Left lung (tissue), 10 donors: Measurements from ENCODE around the gene AFF1. TPM values are rescaled to one million over a fixed set of nuclear protein-coding genes. Genes with fewer than 3 reads are reported as not detected.
A peak's percentile ranks its signal among the peaks of the same experiment; 100 is the strongest.

Source experiments
- ATAC-seq: fragments of 200-7000 bp; cut with Tn5 transposase; one replicate; pipeline ENCODE4 v1.9.1; 2020; ENCODE audit warnings: moderate library complexity
- DNase-seq, 4 donors: peaks; one replicate each; pipeline ENCODE4 v3.0.0-alpha.2; 2013 to 2020
- H3K27ac ChIP-seq, 2 donors: fragments of 200-600 bp; sonication (generic) in 1 of 2; one replicate each; pipeline versions ENCODE4 v1.5.0 to v1.8.0; 2020 to 2021
- H3K27me3 ChIP-seq, 2 donors: fragments of 200-600 bp; sonication (generic) in 1 of 2; one replicate each; pipeline versions ENCODE4 v1.5.0 to v1.8.0; 2020 to 2021
- H3K36me3 ChIP-seq, 2 donors: fragments of 200-600 bp; sonication (generic) in 1 of 2; one replicate each; pipeline versions ENCODE4 v1.5.0 to v1.8.0; 2020 to 2021
- H3K4me1 ChIP-seq, 2 donors: fragments of 200-600 bp; one replicate each; pipeline ENCODE4 v1.8.0; 2021
- H3K4me3 ChIP-seq, 2 donors: fragments of 200-600 bp; sonication (generic) in 1 of 2; one replicate each; pipeline versions ENCODE4 v1.5.0 to v1.8.0; 2020 to 2021; ENCODE audit warnings: mild to moderate bottlenecking in 1 of 2
- H3K9me3 ChIP-seq, 2 donors: fragments of 200-600 bp; sonication (generic) in 1 of 2; one replicate each; pipeline versions ENCODE4 v1.5.0 to v1.8.0; 2020 to 2021
- CTCF ChIP-seq, 2 donors: fragments of 200-600 bp; sonication (generic) in 1 of 2; IDR thresholded peaks; one replicate each; pipeline versions ENCODE4 v1.5.0 to v1.8.0; 2021; ENCODE audit warnings: antibody characterized with exemption in 2 of 2
- intact Hi-C, 2 donors: fragments of 100-400 bp; cut with DNase I; formaldehyde crosslinking; loops; one replicate each; pipeline versions ENCODE4 v1.11.2 to v1.14.2; 2022
- polyA plus RNA-seq, 6 donors: library from polyadenylated mRNA; unstranded; fragments of 120-200 nt; gene quantifications; one replicate each; pipeline ENCODE4 v1.2.1, GENCODE V29; 2013; ENCODE audit not compliant: insufficient read length in 6 of 6
- total RNA-seq, 2 donors: library from RNA; stranded (reverse); fragmentation: NEBNext Ultra II Directional; extraction: Animal tissue kit (Norgen Biotek cat#: 25700); gene quantifications; one replicate each; pipeline ENCODE4 v1.2.1, GENCODE V29; 2021
- donor health status: DM: no; HTN: yes; CAD: no.
- donor health status: DM: no; HTN: no; CAD: no.

The AFF1 gene
- total and polyA plus RNA-seq, 8 donors, result 40.8 to 86.0 (median 48.1) TPM

GRCh38 chr4:86973668-86974067 is 38.9 kb downstream of the AFF1 start:
- no peaks in the 10 kb centered on the region for H3K9me3 ChIP-seq
- peaks cover 11 to 46% of the 10 kb centered on the region in 2 donors for H3K4me1 ChIP-seq
- no peak for DNase-seq
- intact Hi-C loops, result no loop called here
- no peaks in the 10 kb centered on the region for H3K27me3 ChIP-seq
- no peaks in the 10 kb centered on the region for H3K36me3 ChIP-seq
- TF ChIP-seq CTCF (IDR thresholded peaks at IDR 0.05), result no peak
- no peak overlapping the region for H3K27ac ChIP-seq
- no peak for ATAC-seq
- no peak overlapping the region for H3K4me3 ChIP-seq

GRCh38 chr4:86974551-86974994 is 39.8 kb downstream of the AFF1 start:
- Histone ChIP-seq H3K4me1 (peaks cover 11 to 43% of the 10 kb centered on the region in 2 donors), H3K27ac (peak overlapping the region in 1 of 2 donors; percentile 23), H3K4me3 (no peak overlapping the region), H3K27me3 (no peaks in the 10 kb centered on the region), H3K36me3 (no peaks in the 10 kb centered on the region), H3K9me3 (no peaks in the 10 kb centered on the region)
- DNase-seq (no peak), ATAC-seq (no peak)
- no peak for TF ChIP-seq CTCF (IDR thresholded peaks at IDR 0.05)
- intact Hi-C loops, result no loop called here

- no peak for TF ChIP-seq CTCF (IDR thresholded peaks at IDR 0.05)
- H3K4me3 ChIP-seq, result no peak overlapping the region
- intact Hi-C loops, result no loop called here
- H3K4me1 ChIP-seq, result peaks cover 11 to 43% of the 10 kb centered on the region in 2 donors
- no peaks in the 10 kb centered on the region for H3K36me3 ChIP-seq
- no peak overlapping the region for H3K27ac ChIP-seq
- ATAC-seq (no peak), DNase-seq (no peak)
- H3K27me3 ChIP-seq, result no peaks in the 10 kb centered on the region
- no peaks in the 10 kb centered on the region for H3K9me3 ChIP-seq
Observed at GRCh38 chr4:86975927-86976326, 41.1 kb downstream of the AFF1 start.

GRCh38 chr4:86976801-86977485 is 42.1 kb downstream of the AFF1 start:
- no peaks in the 10 kb centered on the region for H3K9me3 ChIP-seq
- no peak overlapping the region for H3K4me3 ChIP-seq
- H3K27ac ChIP-seq, result no peak overlapping the region
- H3K36me3 ChIP-seq, result no peaks in the 10 kb centered on the region
- H3K27me3 ChIP-seq, result no peaks in the 10 kb centered on the region
- no peak for ATAC-seq
- peaks cover 11 to 53% of the 10 kb centered on the region in 2 donors for H3K4me1 ChIP-seq
- DNase-seq, result no peak
- no peak for TF ChIP-seq CTCF (IDR thresholded peaks at IDR 0.05)
- intact Hi-C loops, result no loop called here

- ATAC-seq, result peak; percentile 79
- H3K27me3 ChIP-seq, result no peaks in the 10 kb centered on the region
- peaks cover 8 to 53% of the 10 kb centered on the region in 2 donors for H3K4me1 ChIP-seq
- DNase-seq, result no peak
- intact Hi-C loops, result no loop called here
- H3K27ac ChIP-seq, result no peak overlapping the region
- H3K4me3 ChIP-seq, result no peak overlapping the region
- H3K36me3 ChIP-seq, result no peaks in the 10 kb centered on the region
- no peak for TF ChIP-seq CTCF (IDR thresholded peaks at IDR 0.05)
- H3K9me3 ChIP-seq, result no peaks in the 10 kb centered on the region
Observed at GRCh38 chr4:86977621-86978184, 42.9 kb downstream of the AFF1 start.
